HepG2 (cell line): ENCODE results near the gene STK11. TPM values are rescaled to one million over a fixed set of nuclear protein-coding genes. Genes with fewer than 3 reads are reported as not detected.

Experiments
- CREB1 ChIP-seq, 2 experiments: fragments of 450-650 bp in 1 of 2; IDR thresholded peaks; 2 replicates each; pipeline ENCODE4 v1.6.1; 2016 to 2017; ENCODE audit warnings: control low read depth in 1 of 2, mild to moderate bottlenecking in 1 of 2, missing compliant biosample characterization in 1 of 2, missing genetic modification characterization in 1 of 2
- HNRNPK ChIP-seq: fragments of 200-400 bp; formaldehyde crosslinking; IDR thresholded peaks from 2 replicates; pipeline ENCODE4 v1.6.1; 2018; ENCODE audit warnings: low read length, low read depth, moderate library complexity, mild to moderate bottlenecking; ENCODE audit not compliant: poor library complexity, severe bottlenecking
- RCOR2 ChIP-seq: IDR thresholded peaks from 2 replicates; pipeline ENCODE4 v1.6.1; 2016; ENCODE audit warnings: missing biosample characterization, missing genetic modification reagents
- SUZ12 ChIP-seq: fragments of 150-350 bp; IDR thresholded peaks from 2 replicates; pipeline ENCODE4 v1.6.1; 2014; ENCODE audit warnings: low read depth, low read length
- ZBTB38 ChIP-seq: sonication (generic); formaldehyde crosslinking; IDR thresholded peaks from 2 replicates; pipeline ENCODE4 v1.5.1; 2020; ENCODE audit warnings: mild to moderate bottlenecking, missing genetic modification reagents
- ZNF777 ChIP-seq: sonication (generic); formaldehyde crosslinking; IDR thresholded peaks from 2 replicates; pipeline ENCODE4 v1.4.0; 2020; ENCODE audit warnings: missing genetic modification reagents
- ZSCAN31 ChIP-seq: sonication (generic); formaldehyde crosslinking; IDR thresholded peaks from 2 replicates; pipeline ENCODE4 v1.5.0; 2020; ENCODE audit warnings: low read depth, mild to moderate bottlenecking, missing genetic modification reagents
- polyA plus RNA-seq, 8 experiments: library from polyadenylated mRNA; depleted of rRNA in 3 of 8; stranded (reverse) in 7 of 8; unstranded in 1 of 8; fragments of >200 nt; fragmentation: Illumina TruSeq in 4 of 8; extraction: Trizol in 4 of 8; gene quantifications; 2 replicates each; pipeline versions ENCODE4 v1.2.1 to v1.2.3, GENCODE V29; 2011 to 2016; ENCODE audit warnings: low read depth in 4 of 8, missing spikeins in 1 of 8, mixed read lengths in 1 of 8; ENCODE audit not compliant: insufficient read depth in 1 of 8
- total RNA-seq, 5 experiments: library from RNA; depleted of rRNA; stranded (reverse); fragments of >200 nt; fragmentation: Illumina TruSeq; extraction: Trizol; gene quantifications; 2 replicates each; pipeline ENCODE4 v1.2.3, GENCODE V29; 2016; ENCODE audit warnings: low read depth in 1 of 5
- TF ChIP-seq, protein P1 (sequence below): sonication (generic); formaldehyde crosslinking; conservative IDR thresholded peaks from 2 replicates; pipeline ENCODE4 v1.8.0; 2022; ENCODE audit warnings: low read depth, missing genetic modification reagents
- TF ChIP-seq, protein P2 (sequence below): sonication (generic); formaldehyde crosslinking; IDR thresholded peaks from 2 replicates; pipeline ENCODE4 v1.8.0; 2022; ENCODE audit warnings: mild to moderate bottlenecking, missing genetic modification reagents, moderate library complexity
- TF ChIP-seq, protein P3 (sequence below): conservative IDR thresholded peaks from 2 replicates; pipeline ENCODE4 v1.6.1; 2018; ENCODE audit warnings: missing genetic modification reagents
- TF ChIP-seq, protein P4 (sequence below), 2 experiments: sonication (generic) in 1 of 2; formaldehyde crosslinking in 1 of 2; IDR thresholded peaks; 2 replicates each; pipeline versions ENCODE4 v1.4.0 to v1.6.1; 2016 to 2020; ENCODE audit warnings: borderline replicate concordance in 1 of 2, low read depth in 1 of 2, mild to moderate bottlenecking in 1 of 2, missing genetic modification reagents in 1 of 2

STK11 gene
- total and polyA plus RNA-seq, 2 of the 13 experiments (the other 11 are each of a cell fraction or from before 2014, with no cell fraction given) = 27.5 to 43.6 TPM

DNA sequence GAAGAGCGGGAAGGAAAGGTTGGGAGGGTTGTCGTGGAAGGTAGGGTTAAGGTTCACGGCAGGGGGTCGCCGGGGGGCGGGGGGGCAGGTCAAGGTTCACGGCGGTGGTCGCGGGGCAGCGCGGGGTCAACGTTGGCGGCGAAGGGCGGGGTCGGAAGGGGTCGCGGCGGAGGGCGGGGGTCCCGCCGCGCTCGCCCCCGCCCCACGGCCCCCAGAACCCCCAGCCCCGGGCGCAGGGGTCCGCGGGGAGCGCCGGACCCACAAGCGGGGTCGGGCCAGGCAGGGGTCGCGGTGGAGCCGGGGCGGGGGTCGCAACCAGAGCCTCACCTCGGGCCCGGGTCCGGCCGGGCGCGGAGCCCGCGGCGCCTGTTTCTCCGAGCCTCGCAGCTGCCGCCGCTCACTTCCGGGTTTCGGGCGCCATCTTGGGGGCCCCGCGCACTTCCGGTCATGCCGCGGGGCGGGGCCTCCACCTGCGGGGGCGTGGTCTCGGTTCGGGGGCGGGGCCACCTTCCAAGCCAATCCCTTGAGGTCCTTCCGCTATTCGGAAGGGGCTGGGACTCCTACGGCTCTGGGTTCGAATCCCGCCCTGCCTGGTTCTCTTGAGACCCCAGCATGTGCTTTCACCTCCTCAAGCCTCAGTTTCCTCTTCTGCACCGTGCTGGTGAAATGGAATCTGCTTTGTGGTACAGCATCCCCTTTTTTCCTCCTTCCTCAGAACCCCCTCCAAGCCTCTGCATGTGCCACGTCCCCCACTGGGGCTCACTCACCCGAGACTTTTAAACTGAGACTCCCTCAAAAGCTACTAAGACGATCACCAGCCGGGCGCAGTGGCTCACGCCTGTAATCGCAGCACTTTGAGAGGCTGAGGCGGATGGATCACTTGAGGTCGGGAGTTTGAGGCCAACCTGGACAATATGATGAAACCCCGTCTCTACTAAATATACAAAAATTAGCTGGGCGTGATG, 31.5 kb upstream of the STK11 start, which contains the start of gene SBNO2 (continued):
- TF ChIP-seq, protein P1, sequence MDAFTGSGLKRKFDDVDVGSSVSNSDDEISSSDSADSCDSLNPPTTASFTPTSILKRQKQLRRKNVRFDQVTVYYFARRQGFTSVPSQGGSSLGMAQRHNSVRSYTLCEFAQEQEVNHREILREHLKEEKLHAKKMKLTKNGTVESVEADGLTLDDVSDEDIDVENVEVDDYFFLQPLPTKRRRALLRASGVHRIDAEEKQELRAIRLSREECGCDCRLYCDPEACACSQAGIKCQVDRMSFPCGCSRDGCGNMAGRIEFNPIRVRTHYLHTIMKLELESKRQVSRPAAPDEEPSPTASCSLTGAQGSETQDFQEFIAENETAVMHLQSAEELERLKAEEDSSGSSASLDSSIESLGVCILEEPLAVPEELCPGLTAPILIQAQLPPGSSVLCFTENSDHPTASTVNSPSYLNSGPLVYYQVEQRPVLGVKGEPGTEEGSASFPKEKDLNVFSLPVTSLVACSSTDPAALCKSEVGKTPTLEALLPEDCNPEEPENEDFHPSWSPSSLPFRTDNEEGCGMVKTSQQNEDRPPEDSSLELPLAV (CRISPR knock-in tag) = no peak
- TF ChIP-seq, protein P2, sequence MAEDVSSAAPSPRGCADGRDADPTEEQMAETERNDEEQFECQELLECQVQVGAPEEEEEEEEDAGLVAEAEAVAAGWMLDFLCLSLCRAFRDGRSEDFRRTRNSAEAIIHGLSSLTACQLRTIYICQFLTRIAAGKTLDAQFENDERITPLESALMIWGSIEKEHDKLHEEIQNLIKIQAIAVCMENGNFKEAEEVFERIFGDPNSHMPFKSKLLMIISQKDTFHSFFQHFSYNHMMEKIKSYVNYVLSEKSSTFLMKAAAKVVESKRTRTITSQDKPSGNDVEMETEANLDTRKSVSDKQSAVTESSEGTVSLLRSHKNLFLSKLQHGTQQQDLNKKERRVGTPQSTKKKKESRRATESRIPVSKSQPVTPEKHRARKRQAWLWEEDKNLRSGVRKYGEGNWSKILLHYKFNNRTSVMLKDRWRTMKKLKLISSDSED = no peak
- 0 out of 2 replicates have a peak, but pooled peaks have one; percentile 11 for TF ChIP-seq ZSCAN31 (CRISPR knock-in tag)
- TF ChIP-seq HNRNPK = peak; percentile 19
- no peak for TF ChIP-seq RCOR2 (CRISPR knock-in tag)
- TF ChIP-seq ZBTB38 (CRISPR knock-in tag) = peak; percentile 71
- no peak for TF ChIP-seq SUZ12
- no peak for TF ChIP-seq CREB1 (IDR thresholded peaks at IDR 0.05)
- no peak for TF ChIP-seq CREB1 (CRISPR knock-in tag; IDR thresholded peaks at IDR 0.05)
- peak; percentile 58; the same call in 1 of the 2 replicates for TF ChIP-seq ZNF777
- TF ChIP-seq, protein P3, sequence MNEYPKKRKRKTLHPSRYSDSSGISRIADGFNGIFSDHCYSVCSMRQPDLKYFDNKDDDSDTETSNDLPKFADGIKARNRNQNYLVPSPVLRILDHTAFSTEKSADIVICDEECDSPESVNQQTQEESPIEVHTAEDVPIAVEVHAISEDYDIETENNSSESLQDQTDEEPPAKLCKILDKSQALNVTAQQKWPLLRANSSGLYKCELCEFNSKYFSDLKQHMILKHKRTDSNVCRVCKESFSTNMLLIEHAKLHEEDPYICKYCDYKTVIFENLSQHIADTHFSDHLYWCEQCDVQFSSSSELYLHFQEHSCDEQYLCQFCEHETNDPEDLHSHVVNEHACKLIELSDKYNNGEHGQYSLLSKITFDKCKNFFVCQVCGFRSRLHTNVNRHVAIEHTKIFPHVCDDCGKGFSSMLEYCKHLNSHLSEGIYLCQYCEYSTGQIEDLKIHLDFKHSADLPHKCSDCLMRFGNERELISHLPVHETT (CRISPR knock-in tag) = no peak
- TF ChIP-seq, protein P4, sequence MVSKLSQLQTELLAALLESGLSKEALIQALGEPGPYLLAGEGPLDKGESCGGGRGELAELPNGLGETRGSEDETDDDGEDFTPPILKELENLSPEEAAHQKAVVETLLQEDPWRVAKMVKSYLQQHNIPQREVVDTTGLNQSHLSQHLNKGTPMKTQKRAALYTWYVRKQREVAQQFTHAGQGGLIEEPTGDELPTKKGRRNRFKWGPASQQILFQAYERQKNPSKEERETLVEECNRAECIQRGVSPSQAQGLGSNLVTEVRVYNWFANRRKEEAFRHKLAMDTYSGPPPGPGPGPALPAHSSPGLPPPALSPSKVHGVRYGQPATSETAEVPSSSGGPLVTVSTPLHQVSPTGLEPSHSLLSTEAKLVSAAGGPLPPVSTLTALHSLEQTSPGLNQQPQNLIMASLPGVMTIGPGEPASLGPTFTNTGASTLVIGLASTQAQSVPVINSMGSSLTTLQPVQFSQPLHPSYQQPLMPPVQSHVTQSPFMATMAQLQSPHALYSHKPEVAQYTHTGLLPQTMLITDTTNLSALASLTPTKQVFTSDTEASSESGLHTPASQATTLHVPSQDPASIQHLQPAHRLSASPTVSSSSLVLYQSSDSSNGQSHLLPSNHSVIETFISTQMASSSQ (IDR thresholded peaks at IDR 0.05; ENCODE audit: low read depth) = no peak
- TF ChIP-seq, protein P4 (CRISPR knock-in tag; IDR thresholded peaks at IDR 0.05; ENCODE audit: borderline replicate concordance) = no peak
